Measurements from ENCODE around the gene ZNF662. TPM values are rescaled to one million over a fixed set of nuclear protein-coding genes. Genes with fewer than 3 reads are reported as not detected.

Gene ZNF662
- total RNA-seq, 1 experiment from 2014 or later: not detected

- Histone ChIP-seq H3K27ac (ENCODE audit: insufficient read length, low read depth, low read length) (no peak overlapping the region), H3K14ac (ENCODE audit: insufficient read depth, low read length) (no peak overlapping the region), H3K56ac (ENCODE audit: insufficient read length, low read depth, low read length) (no peak overlapping the region), H3K4ac (ENCODE audit: low read depth, low read length) (no peak overlapping the region), H3T11ph (ENCODE audit: low read length) (no peak overlapping the region), H3K79me1 (ENCODE audit: insufficient read depth, low read depth, low read length, poor library complexity, severe bottlenecking) (no peaks in the 10 kb centered on the region), H3K9me3 (ENCODE audit: control insufficient read depth, low read depth, low read length) (no peaks in the 10 kb centered on the region), H2BK20ac (ENCODE audit: low read depth, low read length, poor library complexity, severe bottlenecking) (no peak overlapping the region), H3K79me2 (ENCODE audit: insufficient read depth, low read length) (no peaks in the 10 kb centered on the region), H4K20me1 (ENCODE audit: control insufficient read depth, insufficient read depth, insufficient read length) (no peaks in the 10 kb centered on the region), H3K23me2 (ENCODE audit: insufficient read length, low read depth, low read length, poor library complexity, severe bottlenecking) (no peaks in the 10 kb centered on the region), H4K91ac (ENCODE audit: insufficient read length, low read depth, low read length) (no peak overlapping the region), H2BK120ac (ENCODE audit: low read depth, low read length, poor library complexity, severe bottlenecking) (no peak overlapping the region), H2BK12ac (ENCODE audit: insufficient read length, low read depth, low read length) (no peak overlapping the region), H3K27me3 (ENCODE audit: insufficient read depth, low read length) (no peaks in the 10 kb centered on the region), H2BK5ac (ENCODE audit: insufficient read length, low read length) (no peak overlapping the region), H4K8ac (replicated peaks; ENCODE audit: insufficient read length, low read depth, low read length) (no peak overlapping the region), H3K18ac (ENCODE audit: insufficient read length, low read depth, low read length) (no peak overlapping the region), H3K9ac (ENCODE audit: extremely low read depth, insufficient read length, low read length) (no peak overlapping the region), H2AFZ (ENCODE audit: low read length) (no peak overlapping the region), H3K4me2 (ENCODE audit: insufficient read depth, insufficient read length, low read length) (no peak overlapping the region), H2BK15ac (ENCODE audit: low read depth, low read length) (no peak overlapping the region), H3K4me1 (ENCODE audit: insufficient read depth, low read length) (no peaks in the 10 kb centered on the region), H3K23ac (ENCODE audit: insufficient read length, low read depth, low read length) (no peak overlapping the region), H2AK5ac (ENCODE audit: insufficient read length, low read length) (no peak overlapping the region), H4K5ac (ENCODE audit: insufficient read length, low read depth, low read length) (no peak overlapping the region)
- no peaks in the 10 kb centered on the region for H3K4me1 Mint-ChIP-seq
- H3K4me3 Mint-ChIP-seq: no peak overlapping the region
- no peak overlapping the region for H3K27ac Mint-ChIP-seq
- DNase-seq: no peak
- H3K27me3 Mint-ChIP-seq (ENCODE audit: low read depth): no peaks in the 10 kb centered on the region
- no peaks in the 10 kb centered on the region for H3K9me3 Mint-ChIP-seq
- no peak for TF ChIP-seq CTCF (conservative IDR thresholded peaks at IDR 0.05)
- no peaks in the 10 kb centered on the region for H3K36me3 Mint-ChIP-seq (ENCODE audit: insufficient read depth in 1 of 3, low read depth in 3 of 3)
- WGBS (ENCODE audit: extremely low coverage, insufficient read length, low lambda C conversion rate): no CpG with 5 or more reads among the region's 5 CpGs
Observed at GRCh38 chr3:42934111-42934510, 28.2 kb downstream of the ZNF662 start.

Measured in H9 (cell line).